GM23338 (cell line): ENCODE data around the gene PARD3. TPM values are rescaled to one million over a fixed set of nuclear protein-coding genes. Genes with fewer than 3 reads are reported as not detected.

Source experiments
- ATAC-seq: fragments of 200-7000 bp; cut with Tn5 transposase; 3 replicates; pipeline ENCODE4 v1.9.1; 2020
- DNase-seq: peaks from one replicate; pipeline ENCODE4 v3.0.0-alpha.2; 2015; ENCODE audit warnings: low spot score
- H2AFZ ChIP-seq: fragments of 200-600 bp; sonication (generic); 2 replicates; pipeline ENCODE4 v1.8.0; 2016; ENCODE audit warnings: antibody characterized with exemption, mild to moderate bottlenecking, moderate library complexity
- H3F3A ChIP-seq: fragments of 200-600 bp; sonication (generic); replicated peaks from 2 replicates; pipeline ENCODE4 v1.8.0; 2017; ENCODE audit warnings: antibody characterized with exemption, mixed run types, low read depth
- H3K27ac ChIP-seq: fragments of 200-600 bp; sonication (generic); 2 replicates; pipeline ENCODE4 v1.6.1; 2016; ENCODE audit warnings: low read depth
- H3K27me3 ChIP-seq: fragments of 200-600 bp; sonication (generic); 2 replicates; pipeline ENCODE4 v1.8.0; 2016; ENCODE audit warnings: mild to moderate bottlenecking, mixed run types, moderate library complexity; ENCODE audit not compliant: insufficient read depth
- H3K36me3 ChIP-seq: fragments of 200-600 bp; sonication (generic); 2 replicates; pipeline ENCODE4 v1.8.0; 2016; ENCODE audit warnings: mild to moderate bottlenecking; ENCODE audit not compliant: insufficient read depth
- H3K4me1 ChIP-seq: fragments of 200-600 bp; sonication (generic); 2 replicates; pipeline ENCODE4 v1.8.0; 2016; ENCODE audit warnings: mild to moderate bottlenecking, moderate library complexity; ENCODE audit not compliant: insufficient read depth
- H3K4me2 ChIP-seq: fragments of 200-600 bp; sonication (generic); 2 replicates; pipeline ENCODE4 v1.7.1; 2017; ENCODE audit warnings: mixed run types
- H3K4me3 ChIP-seq: fragments of 200-600 bp; sonication (generic); 2 replicates; pipeline ENCODE4 v1.6.1; 2016; ENCODE audit warnings: mixed run types
- H3K79me2 ChIP-seq: fragments of 200-600 bp; sonication (generic); replicated peaks from 2 replicates; pipeline ENCODE4 v1.8.0; 2017; ENCODE audit warnings: mild to moderate bottlenecking; ENCODE audit not compliant: insufficient read depth
- H3K9me2 ChIP-seq: fragments of 200-600 bp; sonication (generic); 2 replicates; pipeline ENCODE4 v1.8.0; 2017; ENCODE audit not compliant: insufficient read depth
- H4K20me1 ChIP-seq: fragments of 200-600 bp; sonication (generic); replicated peaks from 2 replicates; pipeline ENCODE4 v1.8.0; 2017; ENCODE audit warnings: mild to moderate bottlenecking; ENCODE audit not compliant: insufficient read depth
- H3K27ac Mint-ChIP-seq: 2 replicates; pipeline ENCODE4 v1.8.0; 2020; ENCODE audit warnings: inconsistent platforms, mild to moderate bottlenecking, moderate library complexity, mixed read lengths
- H3K27me3 Mint-ChIP-seq: 3 replicates; pipeline ENCODE4 v1.8.0; 2022; ENCODE audit warnings: low read depth, mild to moderate bottlenecking, moderate library complexity, mixed read lengths, inconsistent platforms; ENCODE audit not compliant: insufficient read depth, poor library complexity
- H3K36me3 Mint-ChIP-seq: 3 replicates; pipeline ENCODE4 v1.8.0; 2021; ENCODE audit warnings: low read depth, mild to moderate bottlenecking, inconsistent platforms, moderate library complexity, mixed read lengths
- H3K4me1 Mint-ChIP-seq: 3 replicates; pipeline ENCODE4 v1.8.0; 2020; ENCODE audit warnings: mild to moderate bottlenecking, inconsistent platforms, mixed read lengths
- H3K4me3 Mint-ChIP-seq: 3 replicates; pipeline ENCODE4 v1.8.0; 2021; ENCODE audit warnings: moderate library complexity, mild to moderate bottlenecking, inconsistent platforms, mixed read lengths
- H3K9me3 Mint-ChIP-seq: 3 replicates; pipeline ENCODE4 v1.8.0; 2020; ENCODE audit warnings: moderate library complexity, mild to moderate bottlenecking, inconsistent platforms, mixed read lengths
- CREB1 ChIP-seq: fragments of 250-450 bp; sonication (Bioruptor Pico); IDR thresholded peaks from 2 replicates; pipeline ENCODE4 v1.5.0; 2020; ENCODE audit warnings: low read depth, mild to moderate bottlenecking, moderate library complexity
- EZH2 ChIP-seq: fragments of 200-600 bp; sonication (generic); IDR thresholded peaks from one replicate; pipeline ENCODE4 v1.8.0; 2017; ENCODE audit warnings: antibody characterized with exemption, mild to moderate bottlenecking, low read depth; ENCODE audit not compliant: unreplicated experiment
- EZH2phosphoT487 ChIP-seq: fragments of 200-600 bp; sonication (generic); IDR thresholded peaks from one replicate; pipeline ENCODE4 v1.8.1; 2018; ENCODE audit warnings: antibody characterized with exemption; ENCODE audit not compliant: unreplicated experiment
- JUNB ChIP-seq: IDR thresholded peaks from one replicate; pipeline ENCODE4 v1.6.1; 2016; ENCODE audit warnings: antibody characterized with exemption; ENCODE audit not compliant: unreplicated experiment
- NANOG ChIP-seq: IDR thresholded peaks from 2 replicates; pipeline ENCODE4 v1.6.1; 2016; ENCODE audit warnings: antibody characterized with exemption, borderline replicate concordance
- POLR2AphosphoS5 ChIP-seq: IDR thresholded peaks from 2 replicates; pipeline ENCODE4 v1.6.1; 2016; ENCODE audit warnings: antibody characterized with exemption, low read depth
- ZNF114 ChIP-seq: fragments of 250-450 bp; sonication (Bioruptor Pico); IDR thresholded peaks from 2 replicates; pipeline ENCODE4 v1.5.0; 2020; ENCODE audit warnings: mild to moderate bottlenecking, moderate library complexity
- ZNF331 ChIP-seq: fragments of 250-450 bp; sonication (Bioruptor Pico); IDR thresholded peaks from 2 replicates; pipeline ENCODE4 v1.5.0; 2020; ENCODE audit warnings: low read depth, mild to moderate bottlenecking, moderate library complexity
- polyA plus RNA-seq: library from polyadenylated mRNA; unstranded; fragments of >200 nt; fragmentation: Nextera tagmentation; extraction: Ambion mirVana; gene quantifications from 2 replicates; pipeline ENCODE4 v1.2.1, GENCODE V29; 2016
- total RNA-seq: library from RNA; depleted of rRNA; stranded (reverse); fragments of >200 nt; shearing (Covaris generic); gene quantifications from 2 replicates; pipeline ENCODE4 v1.2.3, GENCODE V29; 2014
- TF ChIP-seq, protein P1 (sequence below): IDR thresholded peaks from 2 replicates; pipeline ENCODE4 v1.6.1; 2016; ENCODE audit warnings: antibody characterized with exemption
- TF ChIP-seq, protein P2 (sequence below): fragments of 250-450 bp; sonication (Bioruptor Pico); IDR thresholded peaks from 2 replicates; pipeline ENCODE4 v1.5.0; 2020; ENCODE audit warnings: mild to moderate bottlenecking, moderate library complexity
- TF ChIP-seq, protein P3 (sequence below): IDR thresholded peaks from one replicate; pipeline ENCODE4 v1.6.1; 2018; ENCODE audit warnings: antibody characterized with exemption; ENCODE audit not compliant: unreplicated experiment

PARD3 gene
- total and polyA plus RNA-seq, 2 experiments from 2014 or later = 30.2 to 51.4 TPM

DNA sequence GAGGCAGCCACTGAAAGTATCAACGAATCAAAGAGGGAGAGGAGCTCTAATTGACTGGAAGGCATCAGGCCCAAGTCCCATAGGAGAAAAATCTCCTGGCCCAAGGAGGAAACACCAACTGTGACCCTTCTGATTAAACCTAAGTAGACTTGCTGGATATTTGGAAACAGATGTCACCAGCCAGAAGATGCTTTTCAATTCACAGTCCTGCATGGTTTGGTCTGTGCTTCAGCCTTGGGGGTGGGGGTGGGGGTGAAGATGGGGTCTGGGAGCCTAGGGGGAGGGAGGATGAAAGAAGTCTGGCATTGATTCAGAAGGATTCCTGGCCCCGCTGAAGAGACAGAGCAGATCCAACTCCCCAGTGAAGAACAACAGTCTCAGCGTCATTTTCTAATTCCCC lies 623.7 kb downstream of the PARD3 start (continued):
- TF ChIP-seq, protein P1, sequence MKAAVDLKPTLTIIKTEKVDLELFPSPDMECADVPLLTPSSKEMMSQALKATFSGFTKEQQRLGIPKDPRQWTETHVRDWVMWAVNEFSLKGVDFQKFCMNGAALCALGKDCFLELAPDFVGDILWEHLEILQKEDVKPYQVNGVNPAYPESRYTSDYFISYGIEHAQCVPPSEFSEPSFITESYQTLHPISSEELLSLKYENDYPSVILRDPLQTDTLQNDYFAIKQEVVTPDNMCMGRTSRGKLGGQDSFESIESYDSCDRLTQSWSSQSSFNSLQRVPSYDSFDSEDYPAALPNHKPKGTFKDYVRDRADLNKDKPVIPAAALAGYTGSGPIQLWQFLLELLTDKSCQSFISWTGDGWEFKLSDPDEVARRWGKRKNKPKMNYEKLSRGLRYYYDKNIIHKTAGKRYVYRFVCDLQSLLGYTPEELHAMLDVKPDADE = no peak
- TF ChIP-seq JUNB = no peak
- no peak for TF ChIP-seq ZNF331 (CRISPR knock-in tag)
- TF ChIP-seq ZNF114 (CRISPR knock-in tag) = no peak
- TF ChIP-seq, protein P2, sequence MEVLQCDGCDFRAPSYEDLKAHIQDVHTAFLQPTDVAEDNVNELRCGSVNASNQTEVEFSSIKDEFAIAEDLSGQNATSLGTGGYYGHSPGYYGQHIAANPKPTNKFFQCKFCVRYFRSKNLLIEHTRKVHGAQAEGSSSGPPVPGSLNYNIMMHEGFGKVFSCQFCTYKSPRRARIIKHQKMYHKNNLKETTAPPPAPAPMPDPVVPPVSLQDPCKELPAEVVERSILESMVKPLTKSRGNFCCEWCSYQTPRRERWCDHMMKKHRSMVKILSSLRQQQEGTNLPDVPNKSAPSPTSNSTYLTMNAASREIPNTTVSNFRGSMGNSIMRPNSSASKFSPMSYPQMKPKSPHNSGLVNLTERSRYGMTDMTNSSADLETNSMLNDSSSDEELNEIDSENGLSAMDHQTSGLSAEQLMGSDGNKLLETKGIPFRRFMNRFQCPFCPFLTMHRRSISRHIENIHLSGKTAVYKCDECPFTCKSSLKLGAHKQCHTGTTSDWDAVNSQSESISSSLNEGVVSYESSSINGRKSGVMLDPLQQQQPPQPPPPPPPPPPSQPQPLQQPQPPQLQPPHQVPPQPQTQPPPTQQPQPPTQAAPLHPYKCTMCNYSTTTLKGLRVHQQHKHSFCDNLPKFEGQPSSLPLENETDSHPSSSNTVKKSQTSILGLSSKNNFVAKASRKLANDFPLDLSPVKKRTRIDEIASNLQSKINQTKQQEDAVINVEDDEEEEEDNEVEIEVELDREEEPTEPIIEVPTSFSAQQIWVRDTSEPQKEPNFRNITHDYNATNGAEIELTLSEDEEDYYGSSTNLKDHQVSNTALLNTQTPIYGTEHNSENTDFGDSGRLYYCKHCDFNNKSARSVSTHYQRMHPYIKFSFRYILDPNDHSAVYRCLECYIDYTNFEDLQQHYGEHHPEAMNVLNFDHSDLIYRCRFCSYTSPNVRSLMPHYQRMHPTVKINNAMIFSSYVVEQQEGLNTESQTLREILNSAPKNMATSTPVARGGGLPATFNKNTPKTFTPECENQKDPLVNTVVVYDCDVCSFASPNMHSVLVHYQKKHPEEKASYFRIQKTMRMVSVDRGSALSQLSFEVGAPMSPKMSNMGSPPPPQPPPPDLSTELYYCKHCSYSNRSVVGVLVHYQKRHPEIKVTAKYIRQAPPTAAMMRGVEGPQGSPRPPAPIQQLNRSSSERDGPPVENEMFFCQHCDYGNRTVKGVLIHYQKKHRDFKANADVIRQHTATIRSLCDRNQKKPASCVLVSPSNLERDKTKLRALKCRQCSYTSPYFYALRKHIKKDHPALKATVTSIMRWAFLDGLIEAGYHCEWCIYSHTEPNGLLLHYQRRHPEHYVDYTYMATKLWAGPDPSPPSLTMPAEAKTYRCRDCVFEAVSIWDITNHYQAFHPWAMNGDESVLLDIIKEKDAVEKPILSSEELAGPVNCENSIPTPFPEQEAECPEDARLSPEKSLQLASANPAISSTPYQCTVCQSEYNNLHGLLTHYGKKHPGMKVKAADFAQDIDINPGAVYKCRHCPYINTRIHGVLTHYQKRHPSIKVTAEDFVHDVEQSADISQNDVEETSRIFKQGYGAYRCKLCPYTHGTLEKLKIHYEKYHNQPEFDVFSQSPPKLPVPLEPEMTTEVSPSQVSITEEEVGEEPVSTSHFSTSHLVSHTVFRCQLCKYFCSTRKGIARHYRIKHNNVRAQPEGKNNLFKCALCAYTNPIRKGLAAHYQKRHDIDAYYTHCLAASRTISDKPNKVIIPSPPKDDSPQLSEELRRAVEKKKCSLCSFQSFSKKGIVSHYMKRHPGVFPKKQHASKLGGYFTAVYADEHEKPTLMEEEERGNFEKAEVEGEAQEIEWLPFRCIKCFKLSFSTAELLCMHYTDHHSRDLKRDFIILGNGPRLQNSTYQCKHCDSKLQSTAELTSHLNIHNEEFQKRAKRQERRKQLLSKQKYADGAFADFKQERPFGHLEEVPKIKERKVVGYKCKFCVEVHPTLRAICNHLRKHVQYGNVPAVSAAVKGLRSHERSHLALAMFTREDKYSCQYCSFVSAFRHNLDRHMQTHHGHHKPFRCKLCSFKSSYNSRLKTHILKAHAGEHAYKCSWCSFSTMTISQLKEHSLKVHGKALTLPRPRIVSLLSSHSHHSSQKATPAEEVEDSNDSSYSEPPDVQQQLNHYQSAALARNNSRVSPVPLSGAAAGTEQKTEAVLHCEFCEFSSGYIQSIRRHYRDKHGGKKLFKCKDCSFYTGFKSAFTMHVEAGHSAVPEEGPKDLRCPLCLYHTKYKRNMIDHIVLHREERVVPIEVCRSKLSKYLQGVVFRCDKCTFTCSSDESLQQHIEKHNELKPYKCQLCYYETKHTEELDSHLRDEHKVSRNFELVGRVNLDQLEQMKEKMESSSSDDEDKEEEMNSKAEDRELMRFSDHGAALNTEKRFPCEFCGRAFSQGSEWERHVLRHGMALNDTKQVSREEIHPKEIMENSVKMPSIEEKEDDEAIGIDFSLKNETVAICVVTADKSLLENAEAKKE = no peak

DNA sequence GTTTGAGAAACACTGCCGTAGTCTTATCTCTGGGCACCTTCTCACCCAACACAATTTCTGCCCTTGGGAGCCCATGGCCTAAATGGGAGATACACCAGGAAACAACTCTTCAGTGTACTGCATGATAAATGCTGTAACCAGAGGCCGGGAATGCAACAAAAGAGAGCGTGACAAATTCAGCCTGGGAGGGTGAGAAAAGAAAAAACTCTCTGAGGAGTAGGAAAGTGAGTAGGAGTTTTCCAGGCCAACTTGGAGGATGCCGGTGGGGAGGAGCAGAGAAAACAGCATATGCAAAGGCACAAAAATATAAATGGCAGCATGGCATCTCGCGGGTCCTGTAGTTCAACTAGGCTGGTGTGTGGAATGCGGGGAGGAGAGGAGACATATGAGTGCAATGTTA lies 624.5 kb downstream of the PARD3 start:
- H3K27ac ChIP-seq = peak overlapping the region; percentile 15
- H3K4me1 ChIP-seq = peaks cover 58% of the 10 kb centered on the region
- no peak overlapping the region for H3K4me3 ChIP-seq
- Mint-ChIP-seq H3K9me3 (no peaks in the 10 kb centered on the region), H3K27ac (0 out of 2 replicates have a peak overlapping the region, but pooled peaks have one; percentile 11), H3K4me1 (peaks cover 63% of the 10 kb centered on the region), H3K36me3 (no peaks in the 10 kb centered on the region), H3K4me3 (no peak overlapping the region; the same call in 2 of the 3 replicates), H3K27me3 (peaks cover 11% of the 10 kb centered on the region)
- no peaks in the 10 kb centered on the region for H4K20me1 ChIP-seq
- H3K9me2 ChIP-seq = no peaks in the 10 kb centered on the region; the same call in 1 of the 2 replicates
- H3K4me2 ChIP-seq = no peak overlapping the region
- no peaks in the 10 kb centered on the region for H3K36me3 ChIP-seq
- H3K27me3 ChIP-seq = no peaks in the 10 kb centered on the region
- H3F3A ChIP-seq = no peaks in the 10 kb centered on the region
- no peaks in the 10 kb centered on the region for H3K79me2 ChIP-seq
- peak; percentile 30 for DNase-seq
- H2AFZ ChIP-seq = no peak overlapping the region
- no peak for ATAC-seq
- TF ChIP-seq POLR2AphosphoS5 = no peak
- TF ChIP-seq EZH2 = no peak
- no peak for TF ChIP-seq NANOG
- no peak for TF ChIP-seq CREB1
- TF ChIP-seq, protein P3, sequence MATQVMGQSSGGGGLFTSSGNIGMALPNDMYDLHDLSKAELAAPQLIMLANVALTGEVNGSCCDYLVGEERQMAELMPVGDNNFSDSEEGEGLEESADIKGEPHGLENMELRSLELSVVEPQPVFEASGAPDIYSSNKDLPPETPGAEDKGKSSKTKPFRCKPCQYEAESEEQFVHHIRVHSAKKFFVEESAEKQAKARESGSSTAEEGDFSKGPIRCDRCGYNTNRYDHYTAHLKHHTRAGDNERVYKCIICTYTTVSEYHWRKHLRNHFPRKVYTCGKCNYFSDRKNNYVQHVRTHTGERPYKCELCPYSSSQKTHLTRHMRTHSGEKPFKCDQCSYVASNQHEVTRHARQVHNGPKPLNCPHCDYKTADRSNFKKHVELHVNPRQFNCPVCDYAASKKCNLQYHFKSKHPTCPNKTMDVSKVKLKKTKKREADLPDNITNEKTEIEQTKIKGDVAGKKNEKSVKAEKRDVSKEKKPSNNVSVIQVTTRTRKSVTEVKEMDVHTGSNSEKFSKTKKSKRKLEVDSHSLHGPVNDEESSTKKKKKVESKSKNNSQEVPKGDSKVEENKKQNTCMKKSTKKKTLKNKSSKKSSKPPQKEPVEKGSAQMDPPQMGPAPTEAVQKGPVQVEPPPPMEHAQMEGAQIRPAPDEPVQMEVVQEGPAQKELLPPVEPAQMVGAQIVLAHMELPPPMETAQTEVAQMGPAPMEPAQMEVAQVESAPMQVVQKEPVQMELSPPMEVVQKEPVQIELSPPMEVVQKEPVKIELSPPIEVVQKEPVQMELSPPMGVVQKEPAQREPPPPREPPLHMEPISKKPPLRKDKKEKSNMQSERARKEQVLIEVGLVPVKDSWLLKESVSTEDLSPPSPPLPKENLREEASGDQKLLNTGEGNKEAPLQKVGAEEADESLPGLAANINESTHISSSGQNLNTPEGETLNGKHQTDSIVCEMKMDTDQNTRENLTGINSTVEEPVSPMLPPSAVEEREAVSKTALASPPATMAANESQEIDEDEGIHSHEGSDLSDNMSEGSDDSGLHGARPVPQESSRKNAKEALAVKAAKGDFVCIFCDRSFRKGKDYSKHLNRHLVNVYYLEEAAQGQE = no peak
- TF ChIP-seq, protein P1 = no peak
- TF ChIP-seq EZH2phosphoT487 = no peak
- no peak for TF ChIP-seq ZNF331 (CRISPR knock-in tag)
- no peak for TF ChIP-seq ZNF114 (CRISPR knock-in tag)
